ENCODE results near the gene ZFP92. TPM values are rescaled to one million over a fixed set of nuclear protein-coding genes. Genes with fewer than 3 reads are reported as not detected.
A peak's percentile ranks its signal among the peaks of the same experiment; 100 is the strongest.

The ZFP92 gene
- total and polyA plus RNA-seq, 8 donors = 0.98 to 2.9 (median 1.2) TPM

- intact Hi-C loops (cut with DNase I) = no loop called here
- no peak for TF ChIP-seq CTCF (IDR thresholded peaks at IDR 0.05)
- ATAC-seq (no peak), DNase-seq (no peak)
- Histone ChIP-seq H3K27me3 (no peaks in the 10 kb centered on the region), H3K4me3 (no peak overlapping the region), H3K36me3 (no peaks in the 10 kb centered on the region), H3K9me3 (no peaks in the 10 kb centered on the region), H3K27ac (no peak overlapping the region), H3K4me1 (no peaks in the 10 kb centered on the region)
Measured at GRCh38 chrX:153430796-153431195, 19.5 kb downstream of the ZFP92 start.

- Histone ChIP-seq H3K9me3 (no peaks in the 10 kb centered on the region), H3K4me1 (no peaks in the 10 kb centered on the region), H3K4me3 (no peak overlapping the region), H3K36me3 (no peaks in the 10 kb centered on the region), H3K27me3 (no peaks in the 10 kb centered on the region), H3K27ac (no peak overlapping the region)
- intact Hi-C loops (cut with DNase I) = no loop called here
- DNase-seq (no peak), ATAC-seq (no peak)
- TF ChIP-seq CTCF (IDR thresholded peaks at IDR 0.05) = no peak
Measured at GRCh38 chrX:153433161-153433680, 21.9 kb downstream of the ZFP92 start.

GRCh38 chrX:153433781-153434285 is 22.6 kb downstream of the ZFP92 start:
- no peak for TF ChIP-seq CTCF (IDR thresholded peaks at IDR 0.05)
- intact Hi-C loops (cut with DNase I) = no loop called here
- ATAC-seq = no peak
- peak in 1 of 4 donors; percentile 41 for DNase-seq
- Histone ChIP-seq H3K9me3 (no peaks in the 10 kb centered on the region), H3K4me1 (no peaks in the 10 kb centered on the region), H3K27me3 (no peaks in the 10 kb centered on the region), H3K4me3 (no peak overlapping the region), H3K36me3 (no peaks in the 10 kb centered on the region), H3K27ac (no peak overlapping the region)

GRCh38 chrX:153434801-153435200 is 23.5 kb downstream of the ZFP92 start:
- Histone ChIP-seq H3K4me3 (no peak overlapping the region), H3K27me3 (no peaks in the 10 kb centered on the region), H3K9me3 (no peaks in the 10 kb centered on the region), H3K27ac (no peak overlapping the region), H3K4me1 (no peaks in the 10 kb centered on the region), H3K36me3 (no peaks in the 10 kb centered on the region)
- no peak for ATAC-seq
- intact Hi-C loops (cut with DNase I) = no loop called here
- no peak for TF ChIP-seq CTCF (IDR thresholded peaks at IDR 0.05)
- DNase-seq = no peak

- Histone ChIP-seq H3K4me1 (no peaks in the 10 kb centered on the region), H3K27me3 (no peaks in the 10 kb centered on the region), H3K9me3 (no peaks in the 10 kb centered on the region), H3K27ac (no peak overlapping the region), H3K36me3 (no peaks in the 10 kb centered on the region), H3K4me3 (no peak overlapping the region)
- DNase-seq = no peak
- no peak for TF ChIP-seq CTCF (IDR thresholded peaks at IDR 0.05)
- intact Hi-C loops (cut with DNase I) = no loop called here
- ATAC-seq = no peak
Measured at GRCh38 chrX:153435845-153436244, 24.6 kb downstream of the ZFP92 start.
